Astrocyte (in vitro differentiated cells and primary cell): ENCODE measurements around the gene ZFPM1.

Experiments used
- CTCF ChIP-seq: IDR thresholded peaks from 2 replicates; pipeline ENCODE4 v1.5.1; 2011; ENCODE audit warnings: low read depth, mild to moderate bottlenecking, inconsistent platforms, low read length, moderate library complexity; ENCODE audit not compliant: insufficient read depth
- EZH2 ChIP-seq: IDR thresholded peaks from 2 replicates; pipeline ENCODE4 v1.6.1; 2012; ENCODE audit warnings: mild to moderate bottlenecking, low read length, inconsistent platforms; ENCODE audit not compliant: insufficient read depth

- no peak for TF ChIP-seq CTCF
- TF ChIP-seq EZH2, result no peak
Measured at GRCh38 chr16:88465387-88465983, 12.4 kb downstream of the ZFPM1 start.
